H9 (cell line): ENCODE data around the gene CD93. TPM values are rescaled to one million over a fixed set of nuclear protein-coding genes. Genes with fewer than 3 reads are reported as not detected.

Experiments
- DNase-seq: peaks from one replicate; pipeline ENCODE4 v3.0.0-alpha.2; 2017
- H2AFZ ChIP-seq: one replicate; pipeline ENCODE4 v1.6.1; 2013; ENCODE audit warnings: mild to moderate bottlenecking, low read length, control low read depth, moderate library complexity
- H2AK5ac ChIP-seq: 2 replicates; pipeline ENCODE4 v1.6.1; 2013; ENCODE audit warnings: low read length, control low read depth, mixed read lengths; ENCODE audit not compliant: insufficient read length
- H2BK120ac ChIP-seq: one replicate; pipeline ENCODE4 v1.6.1; 2013; ENCODE audit warnings: low read depth, mild to moderate bottlenecking, low read length, control low read depth, inconsistent platforms; ENCODE audit not compliant: poor library complexity, severe bottlenecking
- H2BK12ac ChIP-seq: 2 replicates; pipeline ENCODE4 v1.6.1; 2013; ENCODE audit warnings: low read length, control low read depth, mixed read lengths, low read depth; ENCODE audit not compliant: insufficient read length
- H2BK15ac ChIP-seq: 2 replicates; pipeline ENCODE4 v1.6.1; 2013; ENCODE audit warnings: low read depth, low read length, control low read depth
- H2BK20ac ChIP-seq: one replicate; pipeline ENCODE4 v1.6.1; 2013; ENCODE audit warnings: low read depth, mild to moderate bottlenecking, low read length, control low read depth, inconsistent platforms; ENCODE audit not compliant: poor library complexity, severe bottlenecking
- H2BK5ac ChIP-seq: 2 replicates; pipeline ENCODE4 v1.6.1; 2013; ENCODE audit warnings: low read length, control low read depth, mixed read lengths; ENCODE audit not compliant: insufficient read length
- H3K14ac ChIP-seq: 2 replicates; pipeline ENCODE4 v1.6.1; 2013; ENCODE audit warnings: low read length, control low read depth; ENCODE audit not compliant: insufficient read depth
- H3K18ac ChIP-seq: 2 replicates; pipeline ENCODE4 v1.6.1; 2013; ENCODE audit warnings: low read depth, mild to moderate bottlenecking, mixed read lengths, low read length, control low read depth; ENCODE audit not compliant: insufficient read length
- H3K23ac ChIP-seq: 2 replicates; pipeline ENCODE4 v1.6.1; 2013; ENCODE audit warnings: low read length, control low read depth, mixed read lengths, low read depth; ENCODE audit not compliant: insufficient read length
- H3K23me2 ChIP-seq: 2 replicates; pipeline ENCODE4 v1.6.1; 2013; ENCODE audit warnings: low read depth, mild to moderate bottlenecking, mixed read lengths, low read length, control low read depth; ENCODE audit not compliant: insufficient read length, poor library complexity, severe bottlenecking
- H3K27ac ChIP-seq: 2 replicates; pipeline ENCODE4 v1.5.1; 2013; ENCODE audit warnings: low read length, control low read depth, mixed read lengths, low read depth; ENCODE audit not compliant: insufficient read length
- H3K27me3 ChIP-seq: 2 replicates; pipeline ENCODE4 v1.6.1; 2013; ENCODE audit warnings: low read length, control low read depth, inconsistent platforms; ENCODE audit not compliant: insufficient read depth
- H3K4ac ChIP-seq: 2 replicates; pipeline ENCODE4 v1.6.1; 2013; ENCODE audit warnings: low read depth, mild to moderate bottlenecking, control low read depth, inconsistent platforms, low read length, moderate library complexity
- H3K4me1 ChIP-seq: 2 replicates; pipeline ENCODE4 v1.6.1; 2013; ENCODE audit warnings: low read length, control low read depth, inconsistent platforms; ENCODE audit not compliant: insufficient read depth
- H3K4me2 ChIP-seq: 2 replicates; pipeline ENCODE4 v1.6.1; 2013; ENCODE audit warnings: low read length, control low read depth, mixed read lengths; ENCODE audit not compliant: insufficient read length, insufficient read depth
- H3K56ac ChIP-seq: 2 replicates; pipeline ENCODE4 v1.6.1; 2013; ENCODE audit warnings: low read depth, mild to moderate bottlenecking, mixed read lengths, low read length, control low read depth; ENCODE audit not compliant: insufficient read length
- H3K79me1 ChIP-seq: 2 replicates; pipeline ENCODE4 v1.6.1; 2013; ENCODE audit warnings: low read depth, mild to moderate bottlenecking, moderate library complexity, low read length, control low read depth, inconsistent platforms; ENCODE audit not compliant: insufficient read depth, poor library complexity, severe bottlenecking
- H3K79me2 ChIP-seq: 2 replicates; pipeline ENCODE4 v1.6.1; 2013; ENCODE audit warnings: low read length, control low read depth, inconsistent platforms; ENCODE audit not compliant: insufficient read depth
- H3K9ac ChIP-seq: 2 replicates; pipeline ENCODE4 v1.6.1; 2013; ENCODE audit warnings: low read length, control low read depth, mixed read lengths; ENCODE audit not compliant: insufficient read length; ENCODE audit errors: extremely low read depth
- H3K9me3 ChIP-seq: one replicate; pipeline ENCODE4 v1.6.1; 2013; ENCODE audit warnings: low read depth, low read length, inconsistent platforms; ENCODE audit not compliant: control insufficient read depth
- H3T11ph ChIP-seq: one replicate; pipeline ENCODE4 v1.6.1; 2013; ENCODE audit warnings: mild to moderate bottlenecking, low read length, control low read depth, inconsistent platforms
- H4K20me1 ChIP-seq: one replicate; pipeline ENCODE4 v1.6.1; 2013; ENCODE audit not compliant: control insufficient read depth, insufficient read length, insufficient read depth
- H4K5ac ChIP-seq: 2 replicates; pipeline ENCODE4 v1.6.1; 2013; ENCODE audit warnings: low read depth, mild to moderate bottlenecking, mixed read lengths, low read length, control low read depth; ENCODE audit not compliant: insufficient read length
- H4K8ac ChIP-seq: replicated peaks from 2 replicates; pipeline ENCODE4 v1.6.1; 2013; ENCODE audit warnings: low read length, control low read depth, mixed read lengths, low read depth; ENCODE audit not compliant: insufficient read length
- H4K91ac ChIP-seq: 2 replicates; pipeline ENCODE4 v1.6.1; 2013; ENCODE audit warnings: low read depth, mild to moderate bottlenecking, moderate library complexity, mixed read lengths, low read length, control low read depth; ENCODE audit not compliant: insufficient read length
- H3K27ac Mint-ChIP-seq, 3 experiments: 2 replicates in 2 of 3; 3 replicates in 1 of 3; pipeline ENCODE4 v1.8.0; 2020 to 2021; ENCODE audit warnings: mixed read lengths in 3 of 3, mild to moderate bottlenecking in 1 of 3, moderate library complexity in 1 of 3
- H3K27me3 Mint-ChIP-seq: 2 replicates; pipeline ENCODE4 v1.8.0; 2021; ENCODE audit warnings: low read depth, mild to moderate bottlenecking, moderate library complexity, mixed read lengths
- H3K36me3 Mint-ChIP-seq, 3 experiments: 2 replicates in 2 of 3; 3 replicates in 1 of 3; pipeline ENCODE4 v1.8.0; 2020 to 2021; ENCODE audit warnings: low read depth in 3 of 3, mixed read lengths in 3 of 3; ENCODE audit not compliant: insufficient read depth in 1 of 3
- H3K4me1 Mint-ChIP-seq, 2 experiments: 2 replicates each; pipeline ENCODE4 v1.8.0; 2020; ENCODE audit warnings: mixed read lengths in 2 of 2
- H3K4me3 Mint-ChIP-seq, 2 experiments: 2 replicates in 1 of 2; 3 replicates in 1 of 2; pipeline ENCODE4 v1.8.0; 2020 to 2021; ENCODE audit warnings: mild to moderate bottlenecking in 2 of 2, mixed read lengths in 2 of 2, moderate library complexity in 1 of 2
- H3K9me3 Mint-ChIP-seq, 2 experiments: 2 replicates in 1 of 2; 3 replicates in 1 of 2; pipeline ENCODE4 v1.8.0; 2020; ENCODE audit warnings: mild to moderate bottlenecking in 2 of 2, mixed read lengths in 2 of 2, moderate library complexity in 1 of 2
- WGBS: extraction: QIAGEN DNeasy Blood & Tissue Kit; methylation state at CpG from one replicate; pipeline ENCODE4 v1.1.7; 2013; ENCODE audit warnings: missing lambda C conversion rate, low lambda C conversion rate, mixed read lengths; ENCODE audit not compliant: insufficient read length; ENCODE audit errors: extremely low coverage; 5-methylcytosine and 5-hydroxymethylcytosine counted together
- total RNA-seq: library from RNA; stranded (reverse); gene quantifications from 2 replicates; pipeline ENCODE4 v1.2.1, GENCODE V29; 2021
- TF ChIP-seq, protein P1 (sequence below): fragments of 200-600 bp; sonication (generic); conservative IDR thresholded peaks from 3 replicates; pipeline ENCODE4 v1.8.0; 2021; ENCODE audit warnings: antibody characterized with exemption, mild to moderate bottlenecking

CD93 gene
- total RNA-seq, 1 experiment from 2014 or later, result not detected

- no peak overlapping the region for H2BK20ac ChIP-seq
- no peak overlapping the region for H3K27ac ChIP-seq
- no peak overlapping the region for H2AK5ac ChIP-seq
- H3K56ac ChIP-seq, result no peak overlapping the region
- H3K79me2 ChIP-seq, result no peaks in the 10 kb centered on the region
- H2BK12ac ChIP-seq, result no peak overlapping the region
- Mint-ChIP-seq H3K9me3 (peaks cover 2 to 4% of the 10 kb centered on the region in 2 experiments; a peak in 2 of 5 replicates), H3K4me1 (peaks cover 36 to 48% of the 10 kb centered on the region in 2 experiments), H3K4me3 (peak overlapping the region in 1 of 2 experiments; percentile 30; a peak in 2 of 5 replicates), H3K27me3 (peaks cover 96% of the 10 kb centered on the region), H3K27ac (no peak overlapping the region), H3K36me3 (peaks cover 0 to 3% (median 1%) of the 10 kb centered on the region in 3 experiments; a peak in 2 of 7 replicates)
- no peak overlapping the region for H2AFZ ChIP-seq
- peaks cover 24% of the 10 kb centered on the region for H3K23me2 ChIP-seq
- H4K91ac ChIP-seq, result no peak overlapping the region
- H2BK120ac ChIP-seq, result no peak overlapping the region
- no peak for DNase-seq
- no peak overlapping the region for H3K4ac ChIP-seq
- H2BK15ac ChIP-seq, result no peak overlapping the region
- H3K9me3 ChIP-seq, result no peaks in the 10 kb centered on the region
- peak overlapping the region; percentile 66 for H3K4me2 ChIP-seq
- H3K23ac ChIP-seq, result no peak overlapping the region
- H3K14ac ChIP-seq, result no peak overlapping the region
- no peak overlapping the region for H2BK5ac ChIP-seq
- H3K9ac ChIP-seq, result no peak overlapping the region
- no peaks in the 10 kb centered on the region for H4K20me1 ChIP-seq
- H4K8ac ChIP-seq, result no peak overlapping the region
- H3T11ph ChIP-seq, result no peak overlapping the region
- no peak overlapping the region for H4K5ac ChIP-seq
- peaks cover 8% of the 10 kb centered on the region; the same call in 1 of the 2 replicates for H3K4me1 ChIP-seq
- TF ChIP-seq, protein P1, sequence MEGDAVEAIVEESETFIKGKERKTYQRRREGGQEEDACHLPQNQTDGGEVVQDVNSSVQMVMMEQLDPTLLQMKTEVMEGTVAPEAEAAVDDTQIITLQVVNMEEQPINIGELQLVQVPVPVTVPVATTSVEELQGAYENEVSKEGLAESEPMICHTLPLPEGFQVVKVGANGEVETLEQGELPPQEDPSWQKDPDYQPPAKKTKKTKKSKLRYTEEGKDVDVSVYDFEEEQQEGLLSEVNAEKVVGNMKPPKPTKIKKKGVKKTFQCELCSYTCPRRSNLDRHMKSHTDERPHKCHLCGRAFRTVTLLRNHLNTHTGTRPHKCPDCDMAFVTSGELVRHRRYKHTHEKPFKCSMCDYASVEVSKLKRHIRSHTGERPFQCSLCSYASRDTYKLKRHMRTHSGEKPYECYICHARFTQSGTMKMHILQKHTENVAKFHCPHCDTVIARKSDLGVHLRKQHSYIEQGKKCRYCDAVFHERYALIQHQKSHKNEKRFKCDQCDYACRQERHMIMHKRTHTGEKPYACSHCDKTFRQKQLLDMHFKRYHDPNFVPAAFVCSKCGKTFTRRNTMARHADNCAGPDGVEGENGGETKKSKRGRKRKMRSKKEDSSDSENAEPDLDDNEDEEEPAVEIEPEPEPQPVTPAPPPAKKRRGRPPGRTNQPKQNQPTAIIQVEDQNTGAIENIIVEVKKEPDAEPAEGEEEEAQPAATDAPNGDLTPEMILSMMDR, result no peak
- H3K79me1 ChIP-seq, result no peaks in the 10 kb centered on the region
- H3K27me3 ChIP-seq, result peaks cover 26% of the 10 kb centered on the region; the same call in 1 of the 2 replicates
- no peak overlapping the region for H3K18ac ChIP-seq
- no CpG with 5 or more reads among the region's 13 CpGs for WGBS
Measured at GRCh38 chr20:23047001-23047737, 39.0 kb downstream of the CD93 start.
